GM21723 (cell line): ENCODE data around the gene MAK.
A peak's percentile ranks its signal among the peaks of the same experiment; 100 is the strongest.
"Not testable (repeated sequence)": the region's sequence is repeated elsewhere in the genome, so short reads cannot be mapped to it uniquely, and the experiment has no call there.

Experiments
- ATAC-seq: cut with Tn5 transposase; IDR thresholded peaks from one replicate; pipeline ENCODE4 v1.9.1; 2021; ENCODE audit warnings: mild to moderate bottlenecking, moderate library complexity; ENCODE audit not compliant: unreplicated experiment

The MAK gene

DNA sequence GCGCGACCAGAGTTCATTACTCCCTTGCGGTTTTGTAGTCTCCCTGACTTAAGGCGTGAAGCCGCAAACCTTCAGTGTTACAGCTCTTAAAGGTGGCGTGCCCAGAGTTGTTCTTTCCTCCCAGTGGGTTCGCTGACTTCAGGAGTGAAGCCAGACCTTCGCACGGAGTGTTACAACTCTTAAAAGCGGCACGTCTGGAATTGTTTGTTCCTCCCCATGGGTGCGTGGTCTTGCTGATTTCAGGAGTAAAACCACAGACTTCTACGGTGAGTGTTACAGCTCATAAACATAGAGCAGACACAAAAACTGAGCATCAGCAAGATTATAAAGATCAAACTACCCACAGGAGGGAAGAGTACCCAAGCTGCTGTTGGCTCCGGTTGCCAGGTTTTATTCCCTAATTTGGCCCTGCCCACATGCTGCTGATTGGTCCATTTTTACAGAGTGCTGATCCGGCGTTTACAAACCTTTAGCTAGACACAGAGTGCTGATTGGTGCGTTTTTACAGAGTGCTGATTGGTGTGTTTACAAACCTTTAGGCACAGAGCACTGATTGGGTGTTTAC lies 105.1 kb downstream of the MAK start:
- no peak for ATAC-seq

DNA sequence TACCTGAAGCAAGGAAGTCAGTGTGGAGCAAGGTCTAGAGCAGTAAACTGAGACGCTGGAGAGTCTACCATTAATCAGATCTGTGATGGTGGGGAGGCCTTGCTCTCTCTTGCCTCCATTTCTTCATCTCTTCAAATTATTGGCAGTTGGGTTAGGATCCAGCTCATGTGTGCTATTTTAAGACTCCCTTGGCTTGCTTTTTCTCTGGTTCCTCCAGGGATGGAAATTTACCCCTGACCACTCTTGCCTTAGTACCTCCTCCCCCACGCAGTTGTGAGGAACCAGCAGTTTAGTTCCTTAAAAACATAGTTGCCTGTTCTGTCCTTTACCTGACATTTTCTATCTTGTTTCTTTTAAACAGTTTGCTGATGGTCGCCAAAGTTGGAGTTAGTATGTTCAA lies 108.1 kb downstream of the MAK start:
- ATAC-seq = no peak

DNA sequence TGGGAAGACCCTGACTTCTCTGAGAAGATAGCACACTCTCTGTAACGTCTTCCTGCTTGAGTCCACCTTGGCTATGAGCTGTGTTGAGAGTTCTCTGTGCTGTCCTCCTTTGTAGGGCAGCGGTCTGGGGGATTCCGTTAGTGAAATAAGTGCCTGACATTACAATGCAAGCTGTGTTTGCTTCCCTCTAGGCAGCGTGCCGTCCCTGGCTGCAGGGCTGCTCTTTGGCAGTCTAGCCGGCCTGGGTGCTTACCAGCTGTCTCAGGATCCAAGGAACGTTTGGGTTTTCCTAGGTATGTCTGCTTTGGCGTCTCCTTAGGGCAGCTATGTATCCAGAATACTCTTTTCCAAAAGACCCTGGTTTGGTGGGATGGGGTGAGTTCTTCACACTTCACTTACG lies 112.6 kb downstream of the MAK start:
- no peak for ATAC-seq

DNA sequence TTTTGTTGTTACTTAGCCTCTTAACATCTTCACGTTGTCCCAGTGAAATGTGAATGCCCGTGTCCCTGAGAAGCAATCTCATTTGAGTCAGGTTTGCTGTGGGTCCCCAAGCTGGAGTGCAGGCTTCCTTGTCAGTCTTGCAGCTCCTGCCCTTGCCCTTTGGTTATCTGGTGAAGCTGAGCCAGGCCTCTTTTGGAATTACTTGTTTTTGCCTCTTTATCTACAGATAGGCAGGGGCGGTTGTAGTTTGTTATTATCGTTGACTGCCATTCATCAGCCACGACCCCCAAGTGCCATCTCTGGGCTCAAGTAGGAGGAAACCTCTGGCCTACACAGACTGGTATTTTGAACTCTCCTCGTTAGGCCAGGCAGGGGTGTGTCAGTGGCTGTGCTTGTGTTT lies 113.3 kb downstream of the MAK start:
- ATAC-seq = no peak

DNA sequence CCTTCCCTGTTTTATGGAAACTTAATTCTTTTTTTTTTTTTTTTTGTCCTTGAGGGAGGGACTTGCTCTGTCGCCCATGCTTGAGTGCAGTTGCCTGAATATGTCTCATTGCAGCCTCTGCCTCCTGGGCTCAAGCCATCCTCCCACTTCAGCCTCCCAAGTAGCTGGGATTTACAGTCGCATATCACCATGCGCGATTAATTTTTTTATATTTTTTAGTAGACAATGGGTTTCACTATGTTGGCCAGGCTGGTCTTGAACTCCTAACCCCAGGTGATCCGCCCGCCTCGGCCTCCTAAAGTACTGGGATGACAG lies 114.8 kb downstream of the MAK start:
- no peak for ATAC-seq

DNA sequence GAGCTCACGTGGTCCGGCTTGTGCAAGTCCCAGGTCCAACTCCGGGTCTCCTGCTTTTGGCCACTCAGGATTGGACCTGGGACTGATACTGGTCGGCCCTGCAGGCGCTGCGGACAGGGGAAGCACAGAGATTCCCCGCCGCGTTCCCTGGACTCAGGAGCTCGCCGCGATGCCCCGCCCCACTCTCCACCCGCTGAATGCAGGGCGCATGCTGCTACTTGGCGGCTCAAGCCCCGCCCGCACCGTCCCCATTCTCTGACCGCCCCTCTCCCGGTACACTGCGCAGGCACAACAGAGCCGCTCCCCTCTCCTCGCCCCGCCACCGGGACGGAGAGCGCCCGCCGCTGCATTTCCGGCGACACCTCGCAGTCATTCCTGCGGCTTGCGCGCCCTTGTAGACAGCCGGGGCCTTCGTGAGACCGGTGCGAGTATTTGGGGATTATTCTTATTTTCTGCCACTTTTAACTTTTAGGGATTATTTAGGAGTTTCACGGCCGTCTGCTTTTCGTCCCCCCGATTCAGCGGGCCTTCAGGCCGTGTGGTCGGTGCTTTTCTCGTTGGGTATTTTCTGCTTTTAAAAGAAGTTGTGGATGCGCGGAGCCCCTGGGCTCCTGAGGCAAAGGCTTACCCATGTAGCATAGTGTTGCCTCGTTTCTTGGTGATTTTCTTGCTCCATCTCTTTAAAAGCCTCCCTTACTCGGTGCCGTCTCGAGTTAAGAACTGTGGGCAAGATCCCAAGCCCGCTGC lies 115.3 kb downstream of the MAK start, which contains the start of gene TMEM14C:
TSS of gene TMEM14C (plus strand) at position 251 of the 747 bp plus-strand sequence. CDS start 1,544 bp downstream, outside the sequence.
- peak; percentile 99 for ATAC-seq

DNA sequence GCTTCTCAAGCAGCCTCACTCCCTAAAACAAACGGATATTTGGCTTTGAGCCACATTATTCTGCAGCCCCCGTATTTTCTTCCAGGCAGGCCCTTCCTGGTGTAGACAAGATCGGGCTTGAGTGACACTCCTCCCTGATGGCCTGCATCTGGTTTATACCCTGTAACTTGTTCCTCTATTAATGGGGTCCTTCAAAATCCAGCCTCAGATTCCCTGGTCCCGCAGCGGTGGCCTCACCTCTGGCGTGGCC lies 115.8 kb downstream of the MAK start:
- no peak for ATAC-seq

DNA sequence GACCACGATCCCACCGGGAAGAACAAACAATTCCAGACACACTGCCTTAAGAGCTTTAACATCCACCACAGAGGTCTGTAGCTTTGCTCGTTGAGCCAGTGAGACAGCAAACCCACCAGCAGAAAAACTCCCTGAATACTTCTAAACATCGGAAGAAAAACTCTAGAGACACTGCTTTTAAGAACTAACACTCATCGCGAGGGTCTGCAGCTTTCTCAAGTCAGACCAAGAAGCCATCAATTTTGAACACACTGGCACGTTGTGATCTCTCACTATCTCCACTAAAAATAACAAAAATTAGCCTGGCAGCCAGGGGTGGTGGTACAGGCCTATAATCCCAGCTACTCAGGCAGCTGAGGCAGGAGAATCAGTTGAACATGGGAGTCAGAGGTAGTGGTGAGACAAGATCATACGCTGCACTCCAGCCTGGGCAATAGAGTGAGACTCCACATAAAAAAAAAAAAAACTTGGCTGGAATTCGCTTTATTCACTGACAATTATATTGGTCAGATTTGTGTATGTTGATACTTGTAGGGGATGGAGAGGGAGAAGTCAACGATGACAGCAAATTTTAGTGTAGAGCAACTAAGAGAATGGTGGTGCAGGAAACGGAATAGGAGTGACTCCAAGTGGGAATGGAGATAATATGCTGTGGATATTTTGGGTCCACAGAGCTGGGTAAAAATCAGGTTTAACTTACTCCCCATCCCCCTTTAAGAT lies 116.3 kb downstream of the MAK start:
- no peak for ATAC-seq

DNA sequence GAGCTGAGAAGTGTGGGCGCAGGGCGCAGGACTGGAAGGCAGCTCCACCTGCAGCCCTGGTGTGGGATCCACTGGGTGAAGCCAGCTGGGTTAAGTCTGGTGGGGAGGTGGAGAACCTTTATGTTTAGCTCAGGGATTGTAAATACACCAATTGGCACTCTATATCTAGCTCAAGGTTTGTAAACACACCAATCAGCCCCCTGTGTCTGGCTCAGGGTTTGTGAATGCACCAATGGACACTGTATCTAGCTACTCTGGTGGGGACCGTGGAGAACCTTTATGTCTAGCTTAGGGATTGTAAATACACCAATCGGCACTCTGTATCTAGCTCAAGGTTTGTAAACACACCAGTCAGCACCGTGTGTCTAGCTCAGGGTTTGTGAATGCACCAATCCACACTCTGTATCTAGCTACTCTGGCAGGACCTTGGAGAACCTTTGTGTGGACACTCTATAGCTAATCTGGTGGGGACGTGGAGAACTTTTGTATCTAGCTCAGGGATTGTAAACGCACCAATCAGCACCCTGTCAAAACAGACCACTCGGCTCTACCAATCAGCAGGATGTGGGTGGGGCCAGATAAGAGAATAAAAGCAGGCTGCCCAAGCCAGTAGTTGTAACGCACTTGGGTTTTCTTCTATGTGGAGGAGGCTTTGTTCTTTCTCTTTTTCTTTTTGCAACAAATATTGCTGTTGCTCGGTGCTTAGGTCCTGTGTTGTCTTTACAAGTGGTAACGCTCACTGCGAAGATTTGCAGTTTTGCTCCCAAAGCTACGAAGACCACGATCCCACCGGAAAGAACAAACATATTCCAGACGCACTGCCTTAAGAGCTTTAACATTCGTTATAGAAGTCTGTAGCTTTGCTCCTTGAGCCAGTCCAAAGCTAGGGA lies 117.1 kb downstream of the MAK start:
- ATAC-seq = not testable (repeated sequence)

DNA sequence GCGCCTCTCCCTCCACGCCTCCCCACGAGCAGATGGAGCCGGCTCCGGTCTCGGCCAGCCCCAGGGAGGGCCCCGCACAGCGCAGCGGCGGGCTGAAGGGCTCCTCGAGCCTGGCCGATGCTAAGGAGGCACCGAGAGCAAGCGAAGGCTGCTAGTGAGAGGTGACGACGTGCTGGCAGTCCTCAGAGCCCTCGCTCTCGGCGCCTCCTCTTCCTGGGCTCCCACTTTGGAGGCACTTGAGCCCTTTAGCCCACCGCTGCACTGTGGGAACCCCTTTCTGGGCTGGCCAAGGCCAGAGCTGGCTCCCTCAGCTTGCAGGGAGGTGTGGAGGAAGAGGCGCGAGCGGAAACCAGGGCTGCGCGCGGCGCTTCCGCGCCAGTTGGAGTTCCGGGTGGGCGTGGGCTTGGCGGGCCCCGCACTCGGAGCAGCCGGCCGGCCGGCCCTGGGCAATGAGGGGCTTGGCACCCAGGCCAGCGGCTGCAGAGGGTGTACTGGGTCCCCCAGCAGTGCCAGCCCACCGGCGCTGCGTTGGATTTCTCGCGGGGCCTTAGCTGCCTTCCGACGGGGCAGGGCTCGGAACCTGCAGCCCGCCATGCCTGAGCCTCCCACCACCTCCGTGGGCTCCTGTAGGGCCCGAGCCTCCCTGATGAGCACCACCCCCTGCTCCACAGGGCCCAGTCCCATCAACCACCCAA lies 117.9 kb downstream of the MAK start:
- ATAC-seq = no peak

DNA sequence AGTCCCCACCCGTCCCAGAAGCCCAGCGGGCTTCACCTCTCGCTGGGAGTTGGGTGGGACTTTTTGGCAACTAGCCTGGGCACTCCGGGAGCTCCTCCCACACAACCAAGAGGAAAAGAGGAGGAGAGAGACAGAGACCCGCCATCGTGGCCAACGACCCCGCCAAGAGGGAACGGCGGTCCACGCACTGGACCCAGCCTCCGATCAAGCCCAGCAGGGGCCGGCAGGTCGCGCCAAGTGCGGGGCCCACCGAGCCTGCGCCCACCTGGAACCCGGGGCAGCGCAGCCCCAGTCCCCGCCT lies 118.4 kb downstream of the MAK start:
- no peak for ATAC-seq

DNA sequence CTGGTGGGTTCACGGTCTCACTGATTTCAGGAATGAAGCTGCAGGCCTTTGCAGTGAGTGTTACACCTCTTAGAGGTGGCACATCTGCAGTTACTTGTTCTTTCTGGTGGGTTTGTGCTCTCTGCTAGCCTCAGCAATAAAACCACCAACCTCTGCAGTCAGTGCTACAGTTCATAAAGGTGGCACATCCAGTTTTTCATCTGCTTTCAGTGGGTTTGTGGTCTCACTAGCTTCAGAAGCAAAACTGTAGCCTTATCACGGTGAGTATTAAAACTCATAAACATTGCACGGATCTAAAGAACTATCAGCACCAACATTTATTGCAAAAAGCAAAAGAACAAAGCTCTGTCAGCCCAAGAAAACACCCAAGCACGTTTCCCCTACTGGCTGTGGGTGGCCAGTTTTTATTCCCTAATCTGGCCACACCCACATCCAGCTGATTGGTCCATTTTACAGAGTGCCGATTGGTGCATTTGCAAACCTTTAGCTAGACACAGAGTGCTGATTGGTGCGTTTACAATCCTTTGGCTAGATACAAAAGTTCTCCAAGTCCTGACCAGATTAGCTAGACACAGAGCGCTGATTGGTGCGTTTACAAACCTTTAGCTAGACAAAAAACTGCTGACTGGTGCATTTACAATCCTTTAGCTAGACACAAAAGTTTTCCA lies 118.9 kb downstream of the MAK start:
- ATAC-seq = no peak

DNA sequence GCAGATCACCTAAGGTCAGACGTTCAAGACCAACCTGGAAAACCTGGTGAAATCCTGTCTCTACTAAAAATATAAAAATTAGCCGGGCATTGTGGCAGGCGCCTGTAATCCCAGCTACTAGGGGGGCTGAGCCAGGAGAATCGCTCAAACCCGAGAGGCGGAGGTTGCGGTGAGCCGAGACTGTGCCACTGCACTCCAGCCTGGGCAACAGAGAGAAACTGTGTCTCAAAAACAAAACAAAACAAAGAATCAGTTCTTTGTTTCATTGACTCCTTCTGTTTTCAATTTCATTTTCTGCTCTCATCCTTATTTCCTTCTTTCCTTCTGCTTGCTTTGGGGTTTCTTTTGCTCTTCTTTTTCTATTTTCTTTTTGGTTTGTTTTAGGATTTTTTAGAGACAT lies 124.4 kb downstream of the MAK start:
- no peak for ATAC-seq
